Hematopoietic multipotent progenitor cell treated with erythropoietin and hydrocortisone succinate and interleukin-3 and kit ligand, for 15 days (in vitro differentiated cells): Measurements from ENCODE around the gene TET3.

Source experiments
- DNase-seq: peaks from one replicate; pipeline ENCODE4 v3.0.0-alpha.2; 2015; ENCODE audit warnings: low spot score

Gene TET3

GRCh38 chr2:73965053-73965452 is 19.7 kb upstream of the TET3 start:
- no peak for DNase-seq

- no peak for DNase-seq
Observed at GRCh38 chr2:73968357-73968937, 16.3 kb upstream of the TET3 start.

GRCh38 chr2:73969356-73969755 is 15.4 kb upstream of the TET3 start:
- DNase-seq: no peak

GRCh38 chr2:73970141-73970803 is 14.4 kb upstream of the TET3 start:
- DNase-seq: peak; percentile 38

- peak; percentile 92 for DNase-seq
Observed at GRCh38 chr2:73970850-73971471, 13.7 kb upstream of the TET3 start.

GRCh38 chr2:73971722-73972121 is 13.0 kb upstream of the TET3 start:
- no peak for DNase-seq

- DNase-seq: no peak
Observed at GRCh38 chr2:73972846-73973245, 11.9 kb upstream of the TET3 start.

- no peak for DNase-seq
Observed at GRCh38 chr2:73975731-73976130, 9.0 kb upstream of the TET3 start.

GRCh38 chr2:73976803-73977202 is 7.9 kb upstream of the TET3 start:
- no peak for DNase-seq

- no peak for DNase-seq
Observed at GRCh38 chr2:73977466-73977865, 7.2 kb upstream of the TET3 start.

- DNase-seq: no peak
Observed at GRCh38 chr2:73979021-73979420, 5.7 kb upstream of the TET3 start.

GRCh38 chr2:73979686-73980085 is 5.0 kb upstream of the TET3 start:
- DNase-seq: no peak

- DNase-seq: no peak
Observed at GRCh38 chr2:73980566-73980965, 4.1 kb upstream of the TET3 start.

- DNase-seq: peak; percentile 71
Observed at GRCh38 chr2:73981081-73982001, 3.4 kb upstream of the TET3 start.

- DNase-seq: no peak
Observed at GRCh38 chr2:73982140-73982617, 2.5 kb upstream of the TET3 start.

GRCh38 chr2:73983322-73984202 is 1.1 kb upstream of the TET3 start:
- peak; percentile 34 for DNase-seq

GRCh38 chr2:73984922-73985307 is 205 bp downstream of the TET3 start:
- DNase-seq: no peak

- no peak for DNase-seq
Observed at GRCh38 chr2:73985308-73986084, 786 bp downstream of the TET3 start.

- no peak for DNase-seq
Observed at GRCh38 chr2:73986085-73986681, 1.5 kb downstream of the TET3 start.
